SK-N-SH (cell line): Measurements from ENCODE around the gene TRHDE. TPM values are rescaled to one million over a fixed set of nuclear protein-coding genes. Genes with fewer than 3 reads are reported as not detected.
A peak's percentile ranks its signal among the peaks of the same experiment; 100 is the strongest.

Experiments
- CTCF ChIA-PET: fragments of 300-600, 350-600 bp; formaldehyde crosslinking; extraction: SDS; loops from one replicate; lab custom pipeline; 2021; lab: Yijun Ruan, JAX
- POLR2A ChIA-PET: fragments of 350-600 bp; sonication (Branson Sonifier 250); formaldehyde crosslinking; extraction: SDS; loops from one replicate; lab custom pipeline; 2020; ENCODE audit warnings: antibody characterized with exemption, inconsistent platforms; lab: Yijun Ruan, JAX
- DNase-seq: peaks from one replicate; pipeline ENCODE4 v3.0.0; 2012
- H2AFZ ChIP-seq: fragments of 200-600 bp; sonication (generic); 2 replicates; pipeline ENCODE4 v1.8.1; 2016; ENCODE audit warnings: antibody characterized with exemption, mild to moderate bottlenecking, low read depth
- H3F3A ChIP-seq: fragments of 200-600 bp; sonication (generic); replicated peaks from 2 replicates; pipeline ENCODE3; 2016; ENCODE audit warnings: antibody characterized with exemption, mild to moderate bottlenecking; ENCODE audit not compliant: insufficient read depth
- H3K27ac ChIP-seq, 2 experiments: fragments of 200-500 bp in 1 of 2; fragments of 200-600 bp in 1 of 2; sonication (Bioruptor generic) in 1 of 2; sonication (generic), shearing (Covaris generic) in 1 of 2; 2 replicates each; pipeline versions ENCODE4 v1.5.1 to v1.6.1; 2014 to 2016; ENCODE audit warnings: low read depth in 2 of 2, inconsistent platforms in 1 of 2, low read length in 1 of 2, mild to moderate bottlenecking in 1 of 2, mixed read lengths in 1 of 2
- H3K27me3 ChIP-seq: fragments of 200-600 bp; sonication (generic), shearing (Covaris generic); 2 replicates; pipeline ENCODE4 v1.6.1; 2016; ENCODE audit warnings: mixed run types; ENCODE audit not compliant: insufficient read depth
- H3K36me3 ChIP-seq, 2 experiments: fragments of 200-500 bp in 1 of 2; fragments of 200-600 bp in 1 of 2; sonication (Bioruptor generic) in 1 of 2; sonication (generic) in 1 of 2; replicated peaks in 1 of 2; 2 replicates each; pipeline versions ENCODE3 to v1.5.1; 2014 to 2016; ENCODE audit warnings: low read length in 1 of 2, mild to moderate bottlenecking in 1 of 2; ENCODE audit not compliant: insufficient read depth in 2 of 2, control insufficient read depth in 1 of 2
- H3K4me1 ChIP-seq, 2 experiments: fragments of 200-500 bp in 1 of 2; fragments of 200-600 bp in 1 of 2; sonication (Bioruptor generic) in 1 of 2; sonication (generic), shearing (Covaris generic) in 1 of 2; 2 replicates each; pipeline versions ENCODE4 v1.5.1 to v1.6.1; 2014 to 2016; ENCODE audit warnings: low read depth in 1 of 2, low read length in 1 of 2, mixed run types in 1 of 2; ENCODE audit not compliant: insufficient read depth in 2 of 2, control insufficient read depth in 1 of 2
- H3K4me2 ChIP-seq: fragments of 200-600 bp; sonication (generic), shearing (Covaris generic); 2 replicates; pipeline ENCODE4 v1.6.1; 2017; ENCODE audit warnings: mixed run types
- H3K4me3 ChIP-seq, 2 experiments: fragments of 200-500 bp in 1 of 2; fragments of 200-600 bp in 1 of 2; sonication (Bioruptor generic) in 1 of 2; sonication (generic), shearing (Covaris generic) in 1 of 2; 2 replicates each; pipeline versions ENCODE4 v1.5.1 to v1.8.1; 2014 to 2016; ENCODE audit warnings: low read depth in 2 of 2, inconsistent platforms in 1 of 2, low read length in 1 of 2, mild to moderate bottlenecking in 1 of 2, mixed read lengths in 1 of 2, moderate library complexity in 1 of 2
- H3K79me2 ChIP-seq: fragments of 200-600 bp; sonication (generic); 2 replicates; pipeline ENCODE4 v1.8.1; 2017; ENCODE audit warnings: mild to moderate bottlenecking; ENCODE audit not compliant: insufficient read depth
- H3K9ac ChIP-seq: fragments of 200-600 bp; sonication (generic); 2 replicates; pipeline ENCODE4 v1.6.1; 2017; ENCODE audit warnings: mixed run types
- H3K9me2 ChIP-seq: fragments of 200-600 bp; sonication (generic); 2 replicates; pipeline ENCODE4 v1.6.1; 2017; ENCODE audit warnings: mixed run types
- H3K9me3 ChIP-seq: fragments of 200-600 bp; sonication (generic); 2 replicates; pipeline ENCODE4 v1.6.1; 2017; ENCODE audit warnings: mixed run types, mild to moderate bottlenecking, moderate library complexity
- H4K20me1 ChIP-seq: fragments of 200-600 bp; sonication (generic); 2 replicates; pipeline ENCODE4 v1.6.1; 2017; ENCODE audit warnings: mild to moderate bottlenecking, mixed run types; ENCODE audit not compliant: insufficient read depth
- CHD2 ChIP-seq: fragments of 150-350 bp; IDR thresholded peaks from 2 replicates; pipeline ENCODE4 v1.6.1; 2018; ENCODE audit warnings: low read length; ENCODE audit not compliant: partially characterized antibody
- EP300 ChIP-seq, 2 experiments: IDR thresholded peaks; 2 replicates each; pipeline versions ENCODE4 v1.4.0 to v1.6.1; 2012; ENCODE audit warnings: borderline replicate concordance in 1 of 2, low read depth in 1 of 2, low read length in 1 of 2
- EZH2phosphoT487 ChIP-seq: fragments of 200-600 bp; sonication (generic); IDR thresholded peaks from 2 replicates; pipeline ENCODE4 v1.6.1; 2017; ENCODE audit warnings: low read depth, mixed run types, mild to moderate bottlenecking, antibody characterized with exemption, moderate library complexity, borderline replicate concordance
- MEF2A ChIP-seq: IDR thresholded peaks from 2 replicates; pipeline ENCODE4 v1.4.0; 2012; ENCODE audit warnings: low read depth, borderline replicate concordance
- NFIC ChIP-seq: IDR thresholded peaks from 2 replicates; pipeline ENCODE4 v1.4.0; 2012; ENCODE audit warnings: borderline replicate concordance
- NRF1 ChIP-seq: IDR thresholded peaks from 2 replicates; pipeline ENCODE4 v1.6.1; 2012; ENCODE audit warnings: low read depth, mild to moderate bottlenecking, low read length
- POLR2AphosphoS5 ChIP-seq: IDR thresholded peaks from 2 replicates; pipeline ENCODE4 v1.6.1; 2012; ENCODE audit warnings: low read depth, low read length
- RCOR1 ChIP-seq: fragments of 150-350 bp; IDR thresholded peaks from 2 replicates; pipeline ENCODE4 v1.6.1; 2017; ENCODE audit warnings: antibody characterized with exemption, low read length
- RXRA ChIP-seq: IDR thresholded peaks from 2 replicates; pipeline ENCODE4 v1.4.0; 2012; ENCODE audit warnings: low read depth, mild to moderate bottlenecking, borderline replicate concordance
- SIN3A ChIP-seq: IDR thresholded peaks from 2 replicates; pipeline ENCODE4 v1.6.1; 2012; ENCODE audit warnings: low read depth, mild to moderate bottlenecking, low read length, moderate library complexity, borderline replicate concordance
- WGBS: methylation state at CpG from one replicate; pipeline ENCODE4 v1.1.6; 2017; ENCODE audit warnings: low lambda C conversion rate; 5-methylcytosine and 5-hydroxymethylcytosine counted together
- polyA plus RNA-seq, 3 experiments: library from polyadenylated mRNA; depleted of rRNA; stranded (reverse); fragments of >200 nt; gene quantifications; 2 replicates each; pipeline ENCODE4 v1.2.3, GENCODE V29; 2012
- TF ChIP-seq, protein P1 (sequence below): IDR thresholded peaks from 2 replicates; pipeline ENCODE4 v1.6.1; 2012; ENCODE audit warnings: mild to moderate bottlenecking, low read depth, low read length, moderate library complexity
- TF ChIP-seq, protein P2 (sequence below): IDR thresholded peaks from 2 replicates; pipeline ENCODE4; 2012
- TF ChIP-seq, protein P3 (sequence below): IDR thresholded peaks from 2 replicates; pipeline ENCODE4 v1.4.0; 2012; ENCODE audit warnings: low read depth
- TF ChIP-seq, protein P4 (sequence below): fragments of 150-350 bp; IDR thresholded peaks from 2 replicates; pipeline ENCODE4 v1.6.1; 2016; ENCODE audit warnings: mild to moderate bottlenecking, low read depth, low read length

The TRHDE gene
- polyA plus RNA-seq, 1 of the 3 experiments (the other 2 are of a cell fraction), result 0.46 TPM

DNA sequence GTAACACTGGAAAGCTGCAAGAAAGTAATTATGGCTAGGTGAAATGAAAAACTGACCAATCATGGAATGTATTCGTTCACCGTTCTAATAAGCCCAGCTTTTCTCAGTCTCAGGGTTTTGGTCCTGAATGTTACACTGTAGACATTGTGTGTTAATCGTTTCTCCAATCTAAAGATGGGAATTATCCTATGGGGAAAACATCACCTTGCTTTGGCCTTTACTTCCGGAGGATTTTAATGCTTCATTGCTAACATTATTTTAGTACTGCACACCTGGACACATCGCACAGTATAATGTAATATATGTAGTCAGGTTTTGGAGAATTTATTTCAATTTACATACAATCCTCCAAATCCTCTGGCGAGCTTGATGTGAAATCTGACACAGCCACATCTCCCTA, 1.2 kb upstream of the TRHDE start:
- Histone ChIP-seq H3K27me3 (no peaks in the 10 kb centered on the region), H3K9ac (0 out of 2 replicates have a peak overlapping the region, but pooled peaks have one; percentile 8), H3K4me1 (peaks cover 3 to 6% of the 10 kb centered on the region in 2 experiments; a peak in 1 of 4 replicates), H3K79me2 (0 out of 2 replicates have a peak, but pooled peaks cover 3% of the 10 kb centered on the region), H4K20me1 (no peaks in the 10 kb centered on the region), H3F3A (no peaks in the 10 kb centered on the region), H3K4me3 (peak overlapping the region in 1 of 2 experiments; percentile 69; a peak in 2 of 4 replicates), H3K27ac (peak overlapping the region in 1 of 2 experiments; percentile 43; a peak in 1 of 4 replicates), H3K9me3 (no peaks in the 10 kb centered on the region), H3K9me2 (no peaks in the 10 kb centered on the region), H2AFZ (peak overlapping the region; percentile 77; the same call in 1 of the 2 replicates), H3K36me3 (no peaks in the 10 kb centered on the region), H3K4me2 (peak overlapping the region; percentile 87)
- CTCF ChIA-PET, result no interaction called here
- 53% methylated on average over 6 of the region's 6 CpGs for WGBS
- TF ChIP-seq, protein P1, sequence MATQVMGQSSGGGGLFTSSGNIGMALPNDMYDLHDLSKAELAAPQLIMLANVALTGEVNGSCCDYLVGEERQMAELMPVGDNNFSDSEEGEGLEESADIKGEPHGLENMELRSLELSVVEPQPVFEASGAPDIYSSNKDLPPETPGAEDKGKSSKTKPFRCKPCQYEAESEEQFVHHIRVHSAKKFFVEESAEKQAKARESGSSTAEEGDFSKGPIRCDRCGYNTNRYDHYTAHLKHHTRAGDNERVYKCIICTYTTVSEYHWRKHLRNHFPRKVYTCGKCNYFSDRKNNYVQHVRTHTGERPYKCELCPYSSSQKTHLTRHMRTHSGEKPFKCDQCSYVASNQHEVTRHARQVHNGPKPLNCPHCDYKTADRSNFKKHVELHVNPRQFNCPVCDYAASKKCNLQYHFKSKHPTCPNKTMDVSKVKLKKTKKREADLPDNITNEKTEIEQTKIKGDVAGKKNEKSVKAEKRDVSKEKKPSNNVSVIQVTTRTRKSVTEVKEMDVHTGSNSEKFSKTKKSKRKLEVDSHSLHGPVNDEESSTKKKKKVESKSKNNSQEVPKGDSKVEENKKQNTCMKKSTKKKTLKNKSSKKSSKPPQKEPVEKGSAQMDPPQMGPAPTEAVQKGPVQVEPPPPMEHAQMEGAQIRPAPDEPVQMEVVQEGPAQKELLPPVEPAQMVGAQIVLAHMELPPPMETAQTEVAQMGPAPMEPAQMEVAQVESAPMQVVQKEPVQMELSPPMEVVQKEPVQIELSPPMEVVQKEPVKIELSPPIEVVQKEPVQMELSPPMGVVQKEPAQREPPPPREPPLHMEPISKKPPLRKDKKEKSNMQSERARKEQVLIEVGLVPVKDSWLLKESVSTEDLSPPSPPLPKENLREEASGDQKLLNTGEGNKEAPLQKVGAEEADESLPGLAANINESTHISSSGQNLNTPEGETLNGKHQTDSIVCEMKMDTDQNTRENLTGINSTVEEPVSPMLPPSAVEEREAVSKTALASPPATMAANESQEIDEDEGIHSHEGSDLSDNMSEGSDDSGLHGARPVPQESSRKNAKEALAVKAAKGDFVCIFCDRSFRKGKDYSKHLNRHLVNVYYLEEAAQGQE, result no peak
- TF ChIP-seq, protein P2, sequence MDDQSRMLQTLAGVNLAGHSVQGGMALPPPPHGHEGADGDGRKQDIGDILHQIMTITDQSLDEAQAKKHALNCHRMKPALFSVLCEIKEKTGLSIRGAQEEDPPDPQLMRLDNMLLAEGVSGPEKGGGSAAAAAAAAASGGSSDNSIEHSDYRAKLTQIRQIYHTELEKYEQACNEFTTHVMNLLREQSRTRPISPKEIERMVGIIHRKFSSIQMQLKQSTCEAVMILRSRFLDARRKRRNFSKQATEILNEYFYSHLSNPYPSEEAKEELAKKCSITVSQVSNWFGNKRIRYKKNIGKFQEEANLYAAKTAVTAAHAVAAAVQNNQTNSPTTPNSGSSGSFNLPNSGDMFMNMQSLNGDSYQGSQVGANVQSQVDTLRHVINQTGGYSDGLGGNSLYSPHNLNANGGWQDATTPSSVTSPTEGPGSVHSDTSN, result no peak
- no peak for TF ChIP-seq POLR2AphosphoS5
- TF ChIP-seq, protein P3, sequence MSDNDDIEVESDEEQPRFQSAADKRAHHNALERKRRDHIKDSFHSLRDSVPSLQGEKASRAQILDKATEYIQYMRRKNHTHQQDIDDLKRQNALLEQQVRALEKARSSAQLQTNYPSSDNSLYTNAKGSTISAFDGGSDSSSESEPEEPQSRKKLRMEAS, result no peak
- no peak for TF ChIP-seq SIN3A
- TF ChIP-seq RXRA, result no peak
- TF ChIP-seq NFIC, result no peak
- no peak for TF ChIP-seq RCOR1
- TF ChIP-seq MEF2A, result no peak
- no peak for TF ChIP-seq NRF1
- no peak for TF ChIP-seq EP300 (IDR thresholded peaks at IDR 0.05; ENCODE audit: borderline replicate concordance in 1 of 2, low read depth in 1 of 2, low read length in 1 of 2)
- TF ChIP-seq, protein P4, sequence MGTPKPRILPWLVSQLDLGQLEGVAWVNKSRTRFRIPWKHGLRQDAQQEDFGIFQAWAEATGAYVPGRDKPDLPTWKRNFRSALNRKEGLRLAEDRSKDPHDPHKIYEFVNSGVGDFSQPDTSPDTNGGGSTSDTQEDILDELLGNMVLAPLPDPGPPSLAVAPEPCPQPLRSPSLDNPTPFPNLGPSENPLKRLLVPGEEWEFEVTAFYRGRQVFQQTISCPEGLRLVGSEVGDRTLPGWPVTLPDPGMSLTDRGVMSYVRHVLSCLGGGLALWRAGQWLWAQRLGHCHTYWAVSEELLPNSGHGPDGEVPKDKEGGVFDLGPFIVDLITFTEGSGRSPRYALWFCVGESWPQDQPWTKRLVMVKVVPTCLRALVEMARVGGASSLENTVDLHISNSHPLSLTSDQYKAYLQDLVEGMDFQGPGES, result no peak
- no peak for TF ChIP-seq EZH2phosphoT487
- TF ChIP-seq CHD2, result no peak
- POLR2A ChIA-PET, result no interaction called here
- no peak for DNase-seq
